PC-9 (cell line): ENCODE measurements around the gene MUC5AC. TPM values are rescaled to one million over a fixed set of nuclear protein-coding genes. Genes with fewer than 3 reads are reported as not detected.
"Not testable (repeated sequence)": the region's sequence is repeated elsewhere in the genome, so short reads cannot be mapped to it uniquely, and the experiment has no call there.

Source experiments
- BruUV-seq: library from RNA; stranded (reverse); fragments of 400-500 nt; replicated peaks from 2 replicates; lab custom pipeline; 2021; lab: Mats Ljungman, UMichigan
- CTCF ChIA-PET: fragments of 300-600 bp; sonication (Branson Sonifier 250); formaldehyde crosslinking; loops from one replicate; lab custom pipeline; 2022; ENCODE audit warnings: antibody characterized with exemption; lab: Charles Lee
- POLR2A ChIA-PET: fragments of 300-600 bp; sonication (Branson Sonifier 250); formaldehyde crosslinking; loops from one replicate; lab custom pipeline; 2022; ENCODE audit warnings: antibody characterized with exemption; ENCODE audit not compliant: unreplicated experiment; lab: Charles Lee
- DNase-seq, 2 experiments: peaks; one replicate each; pipeline versions ENCODE4 v3.0.0 to v3.0.0-alpha.2; 2015 to 2022; ENCODE audit warnings: mixed read lengths in 1 of 2
- H2AFZ ChIP-seq: fragments of 200-600 bp; sonication (generic); 2 replicates; pipeline ENCODE4 v1.8.1; 2017; ENCODE audit warnings: antibody characterized with exemption
- H3F3A ChIP-seq: fragments of 200-600 bp; sonication (generic); 2 replicates; pipeline ENCODE4 v1.8.1; 2017; ENCODE audit warnings: antibody characterized with exemption, mild to moderate bottlenecking, low read depth; ENCODE audit not compliant: insufficient read depth
- H3K27ac ChIP-seq: fragments of 200-600 bp; sonication (generic); 2 replicates; pipeline ENCODE4 v1.6.1; 2016; ENCODE audit warnings: mixed run types
- H3K27me3 ChIP-seq: fragments of 200-600 bp; sonication (generic); 2 replicates; pipeline ENCODE4 v1.6.1; 2016; ENCODE audit warnings: low read depth, mixed run types; ENCODE audit not compliant: insufficient read depth
- H3K36me3 ChIP-seq: fragments of 200-600 bp; sonication (generic); 2 replicates; pipeline ENCODE4 v1.6.1; 2016; ENCODE audit warnings: low read depth, mixed run types
- H3K4me1 ChIP-seq: fragments of 200-600 bp; sonication (generic); replicated peaks from 2 replicates; pipeline ENCODE4 v1.6.1; 2016; ENCODE audit warnings: mixed run types; ENCODE audit not compliant: insufficient read depth
- H3K4me2 ChIP-seq: fragments of 200-600 bp; sonication (generic); 2 replicates; pipeline ENCODE4 v1.6.1; 2017; ENCODE audit warnings: mixed run types
- H3K4me3 ChIP-seq: fragments of 200-600 bp; sonication (generic); 2 replicates; pipeline ENCODE4 v1.6.1; 2016; ENCODE audit warnings: mixed run types
- H3K79me2 ChIP-seq: fragments of 200-600 bp; sonication (generic); 2 replicates; pipeline ENCODE4 v1.6.1; 2017; ENCODE audit warnings: low read depth, mixed run types
- H3K9me2 ChIP-seq: fragments of 200-600 bp; sonication (generic); 2 replicates; pipeline ENCODE4 v1.8.1; 2017; ENCODE audit warnings: mild to moderate bottlenecking; ENCODE audit not compliant: insufficient read depth
- H3K9me3 ChIP-seq: fragments of 200-600 bp; sonication (generic); 2 replicates; pipeline ENCODE4 v1.8.1; 2016; ENCODE audit warnings: low read depth; ENCODE audit not compliant: insufficient read depth
- H4K20me1 ChIP-seq: fragments of 200-600 bp; sonication (generic); 2 replicates; pipeline ENCODE4 v1.8.1; 2017; ENCODE audit not compliant: insufficient read depth
- intact Hi-C: fragments of 100-400 bp; cut with micrococcal nuclease; formaldehyde crosslinking; loops from one replicate; pipeline ENCODE4 v1.10.0; 2022; ENCODE audit not compliant: unreplicated experiment
- total RNA-seq: library from RNA; stranded (reverse); gene quantifications from 2 replicates; pipeline ENCODE4 v1.2.3, GENCODE V29; 2021

Gene MUC5AC
- total RNA-seq, 1 experiment from 2014 or later, result 0.09 TPM

GRCh38 chr11:1244557-1244956 is 86.8 kb downstream of the MUC5AC start:
- H3K9me3 ChIP-seq, H3K27me3 ChIP-seq, intact Hi-C loops, BruUV-seq, H3K79me2 ChIP-seq, H3K4me1 ChIP-seq, H2AFZ ChIP-seq, H3K4me3 ChIP-seq, H3K4me2 ChIP-seq, CTCF ChIA-PET, H4K20me1 ChIP-seq, DNase-seq, H3K27ac ChIP-seq, H3F3A ChIP-seq, POLR2A ChIA-PET, H3K9me2 ChIP-seq, H3K36me3 ChIP-seq: not testable (repeated sequence)

GRCh38 chr11:1245717-1246116 is 88.0 kb downstream of the MUC5AC start:
- H3K27ac ChIP-seq, intact Hi-C loops, H3K9me2 ChIP-seq, H3F3A ChIP-seq, H3K9me3 ChIP-seq, H3K4me3 ChIP-seq, BruUV-seq, H3K4me1 ChIP-seq, H3K27me3 ChIP-seq, H4K20me1 ChIP-seq, DNase-seq, POLR2A ChIA-PET, H3K36me3 ChIP-seq, H3K4me2 ChIP-seq, H3K79me2 ChIP-seq, CTCF ChIA-PET, H2AFZ ChIP-seq: not testable (repeated sequence)

- DNase-seq, BruUV-seq, H4K20me1 ChIP-seq, H3K27me3 ChIP-seq, CTCF ChIA-PET, H3K79me2 ChIP-seq, intact Hi-C loops, H3K27ac ChIP-seq, POLR2A ChIA-PET, H3K4me3 ChIP-seq, H3F3A ChIP-seq, H3K9me2 ChIP-seq, H2AFZ ChIP-seq, H3K9me3 ChIP-seq, H3K36me3 ChIP-seq, H3K4me2 ChIP-seq, H3K4me1 ChIP-seq: not testable (repeated sequence)
Measured at GRCh38 chr11:1246301-1246700, 88.5 kb downstream of the MUC5AC start.

- DNase-seq, H2AFZ ChIP-seq, H3F3A ChIP-seq, H3K36me3 ChIP-seq, H3K9me2 ChIP-seq, H3K27ac ChIP-seq, BruUV-seq, H3K4me2 ChIP-seq, CTCF ChIA-PET, H3K27me3 ChIP-seq, H4K20me1 ChIP-seq, H3K9me3 ChIP-seq, POLR2A ChIA-PET, H3K79me2 ChIP-seq, H3K4me1 ChIP-seq, intact Hi-C loops, H3K4me3 ChIP-seq: not testable (repeated sequence)
Measured at GRCh38 chr11:1247026-1247425, 89.3 kb downstream of the MUC5AC start.

GRCh38 chr11:1248951-1249350 is 91.2 kb downstream of the MUC5AC start:
- H3K27ac ChIP-seq, H3K4me3 ChIP-seq, BruUV-seq, CTCF ChIA-PET, H4K20me1 ChIP-seq, H3K9me2 ChIP-seq, H3K9me3 ChIP-seq, H3K4me1 ChIP-seq, DNase-seq, H3K36me3 ChIP-seq, H2AFZ ChIP-seq, POLR2A ChIA-PET, H3K79me2 ChIP-seq, H3K4me2 ChIP-seq, H3K27me3 ChIP-seq, intact Hi-C loops, H3F3A ChIP-seq: not testable (repeated sequence)

- H2AFZ ChIP-seq, H3K79me2 ChIP-seq, H4K20me1 ChIP-seq, H3K4me1 ChIP-seq, H3K36me3 ChIP-seq, BruUV-seq, intact Hi-C loops, H3K27ac ChIP-seq, H3K9me2 ChIP-seq, H3K9me3 ChIP-seq, H3K27me3 ChIP-seq, H3K4me3 ChIP-seq, CTCF ChIA-PET, H3K4me2 ChIP-seq, DNase-seq, H3F3A ChIP-seq, POLR2A ChIA-PET: not testable (repeated sequence)
Measured at GRCh38 chr11:1250411-1250810, 92.7 kb downstream of the MUC5AC start.
